Measurements from ENCODE around the gene GARIN5B. TPM values are rescaled to one million over a fixed set of nuclear protein-coding genes. Genes with fewer than 3 reads are reported as not detected.

Gene GARIN5B
- total and polyA plus RNA-seq, 2 experiments from 2014 or later: not detected

DNA sequence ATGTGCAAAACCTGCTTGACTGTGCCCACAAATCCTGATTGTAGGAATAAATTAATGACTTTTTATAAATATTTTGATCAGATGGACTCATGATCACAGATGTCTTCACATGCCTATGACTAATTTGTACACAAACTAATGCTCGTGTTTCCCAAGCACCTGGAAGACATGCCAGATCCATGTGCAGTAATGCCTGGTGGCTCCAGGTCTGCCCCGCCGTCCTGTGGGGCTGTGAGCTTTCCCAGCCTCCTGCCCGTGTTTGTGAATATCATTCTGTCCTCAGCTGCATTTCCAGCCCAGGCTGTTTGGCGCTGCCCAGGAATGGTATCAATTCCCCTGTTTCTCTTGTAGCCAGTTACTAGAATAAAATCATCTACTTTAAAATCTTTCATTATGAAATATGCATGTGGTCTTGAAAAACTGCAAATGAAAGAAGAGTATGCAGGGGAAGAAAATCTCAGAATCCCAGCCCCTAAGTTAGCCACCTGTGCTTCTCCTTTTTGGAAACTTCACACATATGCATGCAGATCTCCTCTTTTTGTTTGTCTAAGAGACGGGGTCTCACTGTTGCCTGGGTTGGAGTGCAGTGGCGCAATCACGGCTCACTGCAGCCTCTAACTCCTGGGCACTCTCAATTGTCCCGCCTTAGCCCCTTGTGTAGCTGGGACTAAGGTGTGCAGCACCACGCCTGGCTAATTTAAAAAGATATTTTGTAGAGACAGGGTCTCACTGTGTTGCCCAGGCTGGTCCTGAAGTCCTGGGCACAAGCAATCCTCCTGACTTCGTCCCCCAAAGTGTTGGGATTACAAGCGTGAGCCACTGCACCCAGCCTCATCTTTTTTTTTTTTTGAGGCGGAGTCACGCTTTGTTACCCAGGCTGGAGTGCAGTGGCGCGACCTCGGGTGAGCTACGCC is 28.9 kb upstream of the GARIN5B start:
- Mint-ChIP-seq H3K9me3 (no peaks in the 10 kb centered on the region; the same call in 2 of the 3 replicates), H3K4me1 (peaks cover 63% of the 10 kb centered on the region), H3K36me3 (ENCODE audit: low read depth) (peaks cover 40% of the 10 kb centered on the region), H3K27me3 (ENCODE audit: insufficient read depth, low read depth, poor library complexity) (peaks cover 37% of the 10 kb centered on the region), H3K4me3 (peak overlapping the region; percentile 59), H3K27ac (peak overlapping the region; percentile 94; the same call in 1 of the 2 replicates)
- Histone ChIP-seq H3K4me1 (ENCODE audit: insufficient read depth) (peaks cover 63% of the 10 kb centered on the region), H3K27ac (ENCODE audit: low read depth) (peak overlapping the region; percentile 65; the same call in 1 of the 2 replicates), H3K79me2 (replicated peaks; ENCODE audit: insufficient read depth) (peaks cover 17% of the 10 kb centered on the region), H3K9me2 (ENCODE audit: insufficient read depth) (no peaks in the 10 kb centered on the region), H3F3A (replicated peaks; ENCODE audit: low read depth) (peaks cover 47% of the 10 kb centered on the region), H3K4me3 (peak overlapping the region; percentile 30), H3K4me2 (peak overlapping the region; percentile 72), H2AFZ (no peak overlapping the region), H3K27me3 (ENCODE audit: insufficient read depth) (no peaks in the 10 kb centered on the region), H4K20me1 (replicated peaks; ENCODE audit: insufficient read depth) (peaks cover 31% of the 10 kb centered on the region), H3K36me3 (ENCODE audit: insufficient read depth) (0 out of 2 replicates have a peak, but pooled peaks cover 7% of the 10 kb centered on the region)
- TF ChIP-seq POLR2AphosphoS5 (IDR thresholded peaks at IDR 0.05; ENCODE audit: low read depth) (no peak), JUNB (IDR thresholded peaks at IDR 0.05; ENCODE audit: unreplicated experiment) (no peak), CREB1 (CRISPR knock-in tag; IDR thresholded peaks at IDR 0.05; ENCODE audit: low read depth) (no peak), EZH2 (IDR thresholded peaks at IDR 0.05; ENCODE audit: low read depth, unreplicated experiment) (no peak), EZH2phosphoT487 (IDR thresholded peaks at IDR 0.05; ENCODE audit: unreplicated experiment) (no peak), ZNF331 (CRISPR knock-in tag; IDR thresholded peaks at IDR 0.05; ENCODE audit: low read depth) (no peak), NANOG (IDR thresholded peaks at IDR 0.05; ENCODE audit: borderline replicate concordance) (no peak), ZNF114 (CRISPR knock-in tag; IDR thresholded peaks at IDR 0.05) (no peak)
- TF ChIP-seq, protein P1, sequence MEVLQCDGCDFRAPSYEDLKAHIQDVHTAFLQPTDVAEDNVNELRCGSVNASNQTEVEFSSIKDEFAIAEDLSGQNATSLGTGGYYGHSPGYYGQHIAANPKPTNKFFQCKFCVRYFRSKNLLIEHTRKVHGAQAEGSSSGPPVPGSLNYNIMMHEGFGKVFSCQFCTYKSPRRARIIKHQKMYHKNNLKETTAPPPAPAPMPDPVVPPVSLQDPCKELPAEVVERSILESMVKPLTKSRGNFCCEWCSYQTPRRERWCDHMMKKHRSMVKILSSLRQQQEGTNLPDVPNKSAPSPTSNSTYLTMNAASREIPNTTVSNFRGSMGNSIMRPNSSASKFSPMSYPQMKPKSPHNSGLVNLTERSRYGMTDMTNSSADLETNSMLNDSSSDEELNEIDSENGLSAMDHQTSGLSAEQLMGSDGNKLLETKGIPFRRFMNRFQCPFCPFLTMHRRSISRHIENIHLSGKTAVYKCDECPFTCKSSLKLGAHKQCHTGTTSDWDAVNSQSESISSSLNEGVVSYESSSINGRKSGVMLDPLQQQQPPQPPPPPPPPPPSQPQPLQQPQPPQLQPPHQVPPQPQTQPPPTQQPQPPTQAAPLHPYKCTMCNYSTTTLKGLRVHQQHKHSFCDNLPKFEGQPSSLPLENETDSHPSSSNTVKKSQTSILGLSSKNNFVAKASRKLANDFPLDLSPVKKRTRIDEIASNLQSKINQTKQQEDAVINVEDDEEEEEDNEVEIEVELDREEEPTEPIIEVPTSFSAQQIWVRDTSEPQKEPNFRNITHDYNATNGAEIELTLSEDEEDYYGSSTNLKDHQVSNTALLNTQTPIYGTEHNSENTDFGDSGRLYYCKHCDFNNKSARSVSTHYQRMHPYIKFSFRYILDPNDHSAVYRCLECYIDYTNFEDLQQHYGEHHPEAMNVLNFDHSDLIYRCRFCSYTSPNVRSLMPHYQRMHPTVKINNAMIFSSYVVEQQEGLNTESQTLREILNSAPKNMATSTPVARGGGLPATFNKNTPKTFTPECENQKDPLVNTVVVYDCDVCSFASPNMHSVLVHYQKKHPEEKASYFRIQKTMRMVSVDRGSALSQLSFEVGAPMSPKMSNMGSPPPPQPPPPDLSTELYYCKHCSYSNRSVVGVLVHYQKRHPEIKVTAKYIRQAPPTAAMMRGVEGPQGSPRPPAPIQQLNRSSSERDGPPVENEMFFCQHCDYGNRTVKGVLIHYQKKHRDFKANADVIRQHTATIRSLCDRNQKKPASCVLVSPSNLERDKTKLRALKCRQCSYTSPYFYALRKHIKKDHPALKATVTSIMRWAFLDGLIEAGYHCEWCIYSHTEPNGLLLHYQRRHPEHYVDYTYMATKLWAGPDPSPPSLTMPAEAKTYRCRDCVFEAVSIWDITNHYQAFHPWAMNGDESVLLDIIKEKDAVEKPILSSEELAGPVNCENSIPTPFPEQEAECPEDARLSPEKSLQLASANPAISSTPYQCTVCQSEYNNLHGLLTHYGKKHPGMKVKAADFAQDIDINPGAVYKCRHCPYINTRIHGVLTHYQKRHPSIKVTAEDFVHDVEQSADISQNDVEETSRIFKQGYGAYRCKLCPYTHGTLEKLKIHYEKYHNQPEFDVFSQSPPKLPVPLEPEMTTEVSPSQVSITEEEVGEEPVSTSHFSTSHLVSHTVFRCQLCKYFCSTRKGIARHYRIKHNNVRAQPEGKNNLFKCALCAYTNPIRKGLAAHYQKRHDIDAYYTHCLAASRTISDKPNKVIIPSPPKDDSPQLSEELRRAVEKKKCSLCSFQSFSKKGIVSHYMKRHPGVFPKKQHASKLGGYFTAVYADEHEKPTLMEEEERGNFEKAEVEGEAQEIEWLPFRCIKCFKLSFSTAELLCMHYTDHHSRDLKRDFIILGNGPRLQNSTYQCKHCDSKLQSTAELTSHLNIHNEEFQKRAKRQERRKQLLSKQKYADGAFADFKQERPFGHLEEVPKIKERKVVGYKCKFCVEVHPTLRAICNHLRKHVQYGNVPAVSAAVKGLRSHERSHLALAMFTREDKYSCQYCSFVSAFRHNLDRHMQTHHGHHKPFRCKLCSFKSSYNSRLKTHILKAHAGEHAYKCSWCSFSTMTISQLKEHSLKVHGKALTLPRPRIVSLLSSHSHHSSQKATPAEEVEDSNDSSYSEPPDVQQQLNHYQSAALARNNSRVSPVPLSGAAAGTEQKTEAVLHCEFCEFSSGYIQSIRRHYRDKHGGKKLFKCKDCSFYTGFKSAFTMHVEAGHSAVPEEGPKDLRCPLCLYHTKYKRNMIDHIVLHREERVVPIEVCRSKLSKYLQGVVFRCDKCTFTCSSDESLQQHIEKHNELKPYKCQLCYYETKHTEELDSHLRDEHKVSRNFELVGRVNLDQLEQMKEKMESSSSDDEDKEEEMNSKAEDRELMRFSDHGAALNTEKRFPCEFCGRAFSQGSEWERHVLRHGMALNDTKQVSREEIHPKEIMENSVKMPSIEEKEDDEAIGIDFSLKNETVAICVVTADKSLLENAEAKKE (CRISPR knock-in tag; IDR thresholded peaks at IDR 0.05): no peak
- TF ChIP-seq, protein P2, sequence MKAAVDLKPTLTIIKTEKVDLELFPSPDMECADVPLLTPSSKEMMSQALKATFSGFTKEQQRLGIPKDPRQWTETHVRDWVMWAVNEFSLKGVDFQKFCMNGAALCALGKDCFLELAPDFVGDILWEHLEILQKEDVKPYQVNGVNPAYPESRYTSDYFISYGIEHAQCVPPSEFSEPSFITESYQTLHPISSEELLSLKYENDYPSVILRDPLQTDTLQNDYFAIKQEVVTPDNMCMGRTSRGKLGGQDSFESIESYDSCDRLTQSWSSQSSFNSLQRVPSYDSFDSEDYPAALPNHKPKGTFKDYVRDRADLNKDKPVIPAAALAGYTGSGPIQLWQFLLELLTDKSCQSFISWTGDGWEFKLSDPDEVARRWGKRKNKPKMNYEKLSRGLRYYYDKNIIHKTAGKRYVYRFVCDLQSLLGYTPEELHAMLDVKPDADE (IDR thresholded peaks at IDR 0.05): no peak
- TF ChIP-seq, protein P3, sequence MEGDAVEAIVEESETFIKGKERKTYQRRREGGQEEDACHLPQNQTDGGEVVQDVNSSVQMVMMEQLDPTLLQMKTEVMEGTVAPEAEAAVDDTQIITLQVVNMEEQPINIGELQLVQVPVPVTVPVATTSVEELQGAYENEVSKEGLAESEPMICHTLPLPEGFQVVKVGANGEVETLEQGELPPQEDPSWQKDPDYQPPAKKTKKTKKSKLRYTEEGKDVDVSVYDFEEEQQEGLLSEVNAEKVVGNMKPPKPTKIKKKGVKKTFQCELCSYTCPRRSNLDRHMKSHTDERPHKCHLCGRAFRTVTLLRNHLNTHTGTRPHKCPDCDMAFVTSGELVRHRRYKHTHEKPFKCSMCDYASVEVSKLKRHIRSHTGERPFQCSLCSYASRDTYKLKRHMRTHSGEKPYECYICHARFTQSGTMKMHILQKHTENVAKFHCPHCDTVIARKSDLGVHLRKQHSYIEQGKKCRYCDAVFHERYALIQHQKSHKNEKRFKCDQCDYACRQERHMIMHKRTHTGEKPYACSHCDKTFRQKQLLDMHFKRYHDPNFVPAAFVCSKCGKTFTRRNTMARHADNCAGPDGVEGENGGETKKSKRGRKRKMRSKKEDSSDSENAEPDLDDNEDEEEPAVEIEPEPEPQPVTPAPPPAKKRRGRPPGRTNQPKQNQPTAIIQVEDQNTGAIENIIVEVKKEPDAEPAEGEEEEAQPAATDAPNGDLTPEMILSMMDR (conservative IDR thresholded peaks at IDR 0.05; ENCODE audit: low read depth in 2 of 2): no peak
- TF ChIP-seq, protein P4, sequence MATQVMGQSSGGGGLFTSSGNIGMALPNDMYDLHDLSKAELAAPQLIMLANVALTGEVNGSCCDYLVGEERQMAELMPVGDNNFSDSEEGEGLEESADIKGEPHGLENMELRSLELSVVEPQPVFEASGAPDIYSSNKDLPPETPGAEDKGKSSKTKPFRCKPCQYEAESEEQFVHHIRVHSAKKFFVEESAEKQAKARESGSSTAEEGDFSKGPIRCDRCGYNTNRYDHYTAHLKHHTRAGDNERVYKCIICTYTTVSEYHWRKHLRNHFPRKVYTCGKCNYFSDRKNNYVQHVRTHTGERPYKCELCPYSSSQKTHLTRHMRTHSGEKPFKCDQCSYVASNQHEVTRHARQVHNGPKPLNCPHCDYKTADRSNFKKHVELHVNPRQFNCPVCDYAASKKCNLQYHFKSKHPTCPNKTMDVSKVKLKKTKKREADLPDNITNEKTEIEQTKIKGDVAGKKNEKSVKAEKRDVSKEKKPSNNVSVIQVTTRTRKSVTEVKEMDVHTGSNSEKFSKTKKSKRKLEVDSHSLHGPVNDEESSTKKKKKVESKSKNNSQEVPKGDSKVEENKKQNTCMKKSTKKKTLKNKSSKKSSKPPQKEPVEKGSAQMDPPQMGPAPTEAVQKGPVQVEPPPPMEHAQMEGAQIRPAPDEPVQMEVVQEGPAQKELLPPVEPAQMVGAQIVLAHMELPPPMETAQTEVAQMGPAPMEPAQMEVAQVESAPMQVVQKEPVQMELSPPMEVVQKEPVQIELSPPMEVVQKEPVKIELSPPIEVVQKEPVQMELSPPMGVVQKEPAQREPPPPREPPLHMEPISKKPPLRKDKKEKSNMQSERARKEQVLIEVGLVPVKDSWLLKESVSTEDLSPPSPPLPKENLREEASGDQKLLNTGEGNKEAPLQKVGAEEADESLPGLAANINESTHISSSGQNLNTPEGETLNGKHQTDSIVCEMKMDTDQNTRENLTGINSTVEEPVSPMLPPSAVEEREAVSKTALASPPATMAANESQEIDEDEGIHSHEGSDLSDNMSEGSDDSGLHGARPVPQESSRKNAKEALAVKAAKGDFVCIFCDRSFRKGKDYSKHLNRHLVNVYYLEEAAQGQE (IDR thresholded peaks at IDR 0.05; ENCODE audit: unreplicated experiment): no peak
- DNase-seq (ENCODE audit: low spot score) (peak; percentile 37), ATAC-seq (peak; percentile 21)
